ENCODE results near the gene PODN. TPM values are rescaled to one million over a fixed set of nuclear protein-coding genes. Genes with fewer than 3 reads are reported as not detected.

PODN gene
- total RNA-seq, 1 experiment from 2014 or later: not detected

GRCh38 chr1:53115403-53116306 is 53.6 kb downstream of the PODN start:
- CTCF ChIA-PET: no interaction called here
- TF ChIP-seq EZH2 (IDR thresholded peaks at IDR 0.05; ENCODE audit: borderline replicate concordance, low read depth, low read length, poor library complexity, severe bottlenecking): no peak
- no peak for TF ChIP-seq CTCF (conservative IDR thresholded peaks at IDR 0.05; ENCODE audit: low read depth, low read length)
- Histone ChIP-seq H3K9me3 (ENCODE audit: low read depth, low read length, poor library complexity, severe bottlenecking) (no peaks in the 10 kb centered on the region), H3K27me3 (replicated peaks; ENCODE audit: insufficient read depth, low read depth, low read length, poor library complexity) (no peaks in the 10 kb centered on the region), H3K36me3 (ENCODE audit: insufficient read depth, low read length, poor library complexity, severe bottlenecking) (no peaks in the 10 kb centered on the region), H3K4me1 (ENCODE audit: insufficient read depth, low read length, poor library complexity, severe bottlenecking) (peaks cover 3% of the 10 kb centered on the region), H3K27ac (ENCODE audit: low read depth, low read length, poor library complexity, severe bottlenecking) (no peak overlapping the region), H3K4me3 (ENCODE audit: low read depth, low read length, poor library complexity, severe bottlenecking) (no peak overlapping the region)
- no peak for DNase-seq (ENCODE audit: low spot score)
- intact Hi-C loops (cut with micrococcal nuclease; ENCODE audit: unreplicated experiment): no loop called here
- BruUV-seq (replicated peaks): no TSS peak
- POLR2A ChIA-PET (ENCODE audit: low non-redundant PET): no interaction called here

- POLR2A ChIA-PET (ENCODE audit: low non-redundant PET): no interaction called here
- no peaks in the 10 kb centered on the region for H3K27me3 ChIP-seq (replicated peaks; ENCODE audit: insufficient read depth, low read depth, low read length, poor library complexity)
- intact Hi-C loops (cut with micrococcal nuclease; ENCODE audit: unreplicated experiment): no loop called here
Measured at GRCh38 chr1:53116307-53116810, 54.3 kb downstream of the PODN start.

GRCh38 chr1:53116933-53117600 is 55.1 kb downstream of the PODN start:
- intact Hi-C loops (cut with micrococcal nuclease; ENCODE audit: unreplicated experiment): no loop called here
- no peak overlapping the region for H3K4me3 ChIP-seq (ENCODE audit: low read depth, low read length, poor library complexity, severe bottlenecking)
- ChIA-PET CTCF (no interaction called here), POLR2A (ENCODE audit: low non-redundant PET) (no interaction called here)
- H3K36me3 ChIP-seq (ENCODE audit: insufficient read depth, low read length, poor library complexity, severe bottlenecking): no peaks in the 10 kb centered on the region
- no peak for TF ChIP-seq CTCF (conservative IDR thresholded peaks at IDR 0.05; ENCODE audit: low read depth, low read length)
- TF ChIP-seq EZH2 (IDR thresholded peaks at IDR 0.05; ENCODE audit: borderline replicate concordance, low read depth, low read length, poor library complexity, severe bottlenecking): no peak
- H3K4me1 ChIP-seq (ENCODE audit: insufficient read depth, low read length, poor library complexity, severe bottlenecking): peaks cover 3% of the 10 kb centered on the region
- no TSS peak for BruUV-seq (replicated peaks)
- H3K27me3 ChIP-seq (replicated peaks; ENCODE audit: insufficient read depth, low read depth, low read length, poor library complexity): no peaks in the 10 kb centered on the region
- no peaks in the 10 kb centered on the region for H3K9me3 ChIP-seq (ENCODE audit: low read depth, low read length, poor library complexity, severe bottlenecking)
- DNase-seq (ENCODE audit: low spot score): no peak
- H3K27ac ChIP-seq (ENCODE audit: low read depth, low read length, poor library complexity, severe bottlenecking): no peak overlapping the region

More at GRCh38 chr1:53116307-53116810, 54.3 kb downstream of the PODN start:
- Histone ChIP-seq H3K4me1 (ENCODE audit: insufficient read depth, low read length, poor library complexity, severe bottlenecking) (peaks cover 3% of the 10 kb centered on the region), H3K36me3 (ENCODE audit: insufficient read depth, low read length, poor library complexity, severe bottlenecking) (no peaks in the 10 kb centered on the region), H3K27ac (ENCODE audit: low read depth, low read length, poor library complexity, severe bottlenecking) (no peak overlapping the region), H3K9me3 (ENCODE audit: low read depth, low read length, poor library complexity, severe bottlenecking) (no peaks in the 10 kb centered on the region), H3K4me3 (ENCODE audit: low read depth, low read length, poor library complexity, severe bottlenecking) (no peak overlapping the region)
- DNase-seq (ENCODE audit: low spot score): no peak
- BruUV-seq (replicated peaks): no TSS peak
- TF ChIP-seq EZH2 (IDR thresholded peaks at IDR 0.05; ENCODE audit: borderline replicate concordance, low read depth, low read length, poor library complexity, severe bottlenecking): no peak
- no peak for TF ChIP-seq CTCF (conservative IDR thresholded peaks at IDR 0.05; ENCODE audit: low read depth, low read length)
- CTCF ChIA-PET: no interaction called here

Data from A673 (cell line).